SK-N-SH (cell line): ENCODE results near the gene PARP16. TPM values are rescaled to one million over a fixed set of nuclear protein-coding genes. Genes with fewer than 3 reads are reported as not detected.
A peak's percentile ranks its signal among the peaks of the same experiment; 100 is the strongest.

Experiments
- CTCF ChIA-PET: fragments of 300-600, 350-600 bp; formaldehyde crosslinking; extraction: SDS; loops from one replicate; lab custom pipeline; 2021; lab: Yijun Ruan, JAX
- POLR2A ChIA-PET: fragments of 350-600 bp; sonication (Branson Sonifier 250); formaldehyde crosslinking; extraction: SDS; loops from one replicate; lab custom pipeline; 2020; ENCODE audit warnings: antibody characterized with exemption, inconsistent platforms; lab: Yijun Ruan, JAX
- DNase-seq: peaks from one replicate; pipeline ENCODE4 v3.0.0; 2012
- H2AFZ ChIP-seq: fragments of 200-600 bp; sonication (generic); 2 replicates; pipeline ENCODE4 v1.8.1; 2016; ENCODE audit warnings: antibody characterized with exemption, mild to moderate bottlenecking, low read depth
- H3F3A ChIP-seq: fragments of 200-600 bp; sonication (generic); replicated peaks from 2 replicates; pipeline ENCODE3; 2016; ENCODE audit warnings: antibody characterized with exemption, mild to moderate bottlenecking; ENCODE audit not compliant: insufficient read depth
- H3K27ac ChIP-seq, 2 experiments: fragments of 200-500 bp in 1 of 2; fragments of 200-600 bp in 1 of 2; sonication (Bioruptor generic) in 1 of 2; sonication (generic), shearing (Covaris generic) in 1 of 2; 2 replicates each; pipeline versions ENCODE4 v1.5.1 to v1.6.1; 2014 to 2016; ENCODE audit warnings: low read depth in 2 of 2, inconsistent platforms in 1 of 2, low read length in 1 of 2, mild to moderate bottlenecking in 1 of 2, mixed read lengths in 1 of 2
- H3K27me3 ChIP-seq: fragments of 200-600 bp; sonication (generic), shearing (Covaris generic); 2 replicates; pipeline ENCODE4 v1.6.1; 2016; ENCODE audit warnings: mixed run types; ENCODE audit not compliant: insufficient read depth
- H3K36me3 ChIP-seq, 2 experiments: fragments of 200-500 bp in 1 of 2; fragments of 200-600 bp in 1 of 2; sonication (Bioruptor generic) in 1 of 2; sonication (generic) in 1 of 2; replicated peaks in 1 of 2; 2 replicates each; pipeline versions ENCODE3 to v1.5.1; 2014 to 2016; ENCODE audit warnings: low read length in 1 of 2, mild to moderate bottlenecking in 1 of 2; ENCODE audit not compliant: insufficient read depth in 2 of 2, control insufficient read depth in 1 of 2
- H3K4me1 ChIP-seq, 2 experiments: fragments of 200-500 bp in 1 of 2; fragments of 200-600 bp in 1 of 2; sonication (Bioruptor generic) in 1 of 2; sonication (generic), shearing (Covaris generic) in 1 of 2; 2 replicates each; pipeline versions ENCODE4 v1.5.1 to v1.6.1; 2014 to 2016; ENCODE audit warnings: low read depth in 1 of 2, low read length in 1 of 2, mixed run types in 1 of 2; ENCODE audit not compliant: insufficient read depth in 2 of 2, control insufficient read depth in 1 of 2
- H3K4me2 ChIP-seq: fragments of 200-600 bp; sonication (generic), shearing (Covaris generic); 2 replicates; pipeline ENCODE4 v1.6.1; 2017; ENCODE audit warnings: mixed run types
- H3K4me3 ChIP-seq, 2 experiments: fragments of 200-500 bp in 1 of 2; fragments of 200-600 bp in 1 of 2; sonication (Bioruptor generic) in 1 of 2; sonication (generic), shearing (Covaris generic) in 1 of 2; 2 replicates each; pipeline versions ENCODE4 v1.5.1 to v1.8.1; 2014 to 2016; ENCODE audit warnings: low read depth in 2 of 2, inconsistent platforms in 1 of 2, low read length in 1 of 2, mild to moderate bottlenecking in 1 of 2, mixed read lengths in 1 of 2, moderate library complexity in 1 of 2
- H3K79me2 ChIP-seq: fragments of 200-600 bp; sonication (generic); 2 replicates; pipeline ENCODE4 v1.8.1; 2017; ENCODE audit warnings: mild to moderate bottlenecking; ENCODE audit not compliant: insufficient read depth
- H3K9ac ChIP-seq: fragments of 200-600 bp; sonication (generic); 2 replicates; pipeline ENCODE4 v1.6.1; 2017; ENCODE audit warnings: mixed run types
- H3K9me2 ChIP-seq: fragments of 200-600 bp; sonication (generic); 2 replicates; pipeline ENCODE4 v1.6.1; 2017; ENCODE audit warnings: mixed run types
- H3K9me3 ChIP-seq: fragments of 200-600 bp; sonication (generic); 2 replicates; pipeline ENCODE4 v1.6.1; 2017; ENCODE audit warnings: mixed run types, mild to moderate bottlenecking, moderate library complexity
- H4K20me1 ChIP-seq: fragments of 200-600 bp; sonication (generic); 2 replicates; pipeline ENCODE4 v1.6.1; 2017; ENCODE audit warnings: mild to moderate bottlenecking, mixed run types; ENCODE audit not compliant: insufficient read depth
- EP300 ChIP-seq, 2 experiments: IDR thresholded peaks; 2 replicates each; pipeline versions ENCODE4 v1.4.0 to v1.6.1; 2012; ENCODE audit warnings: borderline replicate concordance in 1 of 2, low read depth in 1 of 2, low read length in 1 of 2
- RAD21 ChIP-seq: IDR thresholded peaks from 2 replicates; pipeline ENCODE4 v1.6.1; 2012; ENCODE audit warnings: mild to moderate bottlenecking, low read length
- RCOR1 ChIP-seq: fragments of 150-350 bp; IDR thresholded peaks from 2 replicates; pipeline ENCODE4 v1.6.1; 2017; ENCODE audit warnings: antibody characterized with exemption, low read length
- SMC3 ChIP-seq: IDR thresholded peaks from 2 replicates; pipeline ENCODE4 v1.6.1; 2012; ENCODE audit warnings: low read depth, low read length, improper control_type of control experiment
- TEAD4 ChIP-seq: IDR thresholded peaks from 2 replicates; pipeline ENCODE4 v1.4.0; 2012; ENCODE audit warnings: mild to moderate bottlenecking, borderline replicate concordance; ENCODE audit not compliant: insufficient read depth
- YY1 ChIP-seq: IDR thresholded peaks from 2 replicates; pipeline ENCODE4 v1.4.0; 2012; ENCODE audit warnings: low read depth, mild to moderate bottlenecking
- WGBS: methylation state at CpG from one replicate; pipeline ENCODE4 v1.1.6; 2017; ENCODE audit warnings: low lambda C conversion rate; 5-methylcytosine and 5-hydroxymethylcytosine counted together
- polyA plus RNA-seq, 3 experiments: library from polyadenylated mRNA; depleted of rRNA; stranded (reverse); fragments of >200 nt; gene quantifications; 2 replicates each; pipeline ENCODE4 v1.2.3, GENCODE V29; 2012
- TF ChIP-seq, protein P1 (sequence below): IDR thresholded peaks from 2 replicates; pipeline ENCODE4 v1.6.1; 2012; ENCODE audit warnings: mild to moderate bottlenecking, low read depth, low read length, moderate library complexity
- TF ChIP-seq, protein P2 (sequence below): IDR thresholded peaks from 2 replicates; pipeline ENCODE4 v1.4.0; 2012; ENCODE audit warnings: low read depth
- TF ChIP-seq, protein P3 (sequence below): fragments of 200-600 bp; sonication (generic); IDR thresholded peaks from 2 replicates; pipeline ENCODE4 v1.6.1; 2017; ENCODE audit warnings: antibody characterized with exemption, mild to moderate bottlenecking, moderate library complexity

Gene PARP16
- polyA plus RNA-seq, 1 of the 3 experiments (the other 2 are of a cell fraction) = 6.3 TPM

DNA sequence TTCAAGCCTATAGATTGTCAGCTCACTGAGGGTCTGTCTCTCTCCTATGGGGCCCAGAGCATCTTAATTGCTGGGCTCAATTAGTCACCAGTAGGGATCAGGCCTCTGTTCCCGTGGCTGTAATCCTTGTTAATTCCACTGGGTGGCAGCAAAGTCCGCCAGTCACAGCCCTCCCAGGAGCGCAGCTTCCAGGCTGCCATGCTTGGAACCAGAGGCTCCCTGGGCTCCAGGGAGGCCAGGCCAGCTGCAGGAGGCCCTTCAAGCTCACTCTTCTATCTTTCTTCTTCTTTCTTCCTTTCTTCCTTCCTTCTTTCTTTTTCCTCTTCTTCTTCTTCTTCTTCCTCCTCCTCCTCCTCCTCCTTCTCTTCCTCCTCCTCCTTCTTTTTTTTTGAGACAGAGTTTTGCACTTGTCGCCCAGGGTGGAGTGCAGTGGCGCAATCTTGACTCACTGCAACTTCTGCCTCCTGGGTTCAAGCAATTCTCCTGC, 32.2 kb upstream of the PARP16 start:
- no peak overlapping the region for H2AFZ ChIP-seq
- H3F3A ChIP-seq = peaks cover 4% of the 10 kb centered on the region
- no peak overlapping the region; a peak in 1 of 4 replicates for H3K4me3 ChIP-seq
- H3K9me2 ChIP-seq = no peaks in the 10 kb centered on the region
- WGBS = 42% methylated on average over 5 of the region's 5 CpGs
- TF ChIP-seq SMC3 = peak; percentile 100
- TF ChIP-seq, protein P1, sequence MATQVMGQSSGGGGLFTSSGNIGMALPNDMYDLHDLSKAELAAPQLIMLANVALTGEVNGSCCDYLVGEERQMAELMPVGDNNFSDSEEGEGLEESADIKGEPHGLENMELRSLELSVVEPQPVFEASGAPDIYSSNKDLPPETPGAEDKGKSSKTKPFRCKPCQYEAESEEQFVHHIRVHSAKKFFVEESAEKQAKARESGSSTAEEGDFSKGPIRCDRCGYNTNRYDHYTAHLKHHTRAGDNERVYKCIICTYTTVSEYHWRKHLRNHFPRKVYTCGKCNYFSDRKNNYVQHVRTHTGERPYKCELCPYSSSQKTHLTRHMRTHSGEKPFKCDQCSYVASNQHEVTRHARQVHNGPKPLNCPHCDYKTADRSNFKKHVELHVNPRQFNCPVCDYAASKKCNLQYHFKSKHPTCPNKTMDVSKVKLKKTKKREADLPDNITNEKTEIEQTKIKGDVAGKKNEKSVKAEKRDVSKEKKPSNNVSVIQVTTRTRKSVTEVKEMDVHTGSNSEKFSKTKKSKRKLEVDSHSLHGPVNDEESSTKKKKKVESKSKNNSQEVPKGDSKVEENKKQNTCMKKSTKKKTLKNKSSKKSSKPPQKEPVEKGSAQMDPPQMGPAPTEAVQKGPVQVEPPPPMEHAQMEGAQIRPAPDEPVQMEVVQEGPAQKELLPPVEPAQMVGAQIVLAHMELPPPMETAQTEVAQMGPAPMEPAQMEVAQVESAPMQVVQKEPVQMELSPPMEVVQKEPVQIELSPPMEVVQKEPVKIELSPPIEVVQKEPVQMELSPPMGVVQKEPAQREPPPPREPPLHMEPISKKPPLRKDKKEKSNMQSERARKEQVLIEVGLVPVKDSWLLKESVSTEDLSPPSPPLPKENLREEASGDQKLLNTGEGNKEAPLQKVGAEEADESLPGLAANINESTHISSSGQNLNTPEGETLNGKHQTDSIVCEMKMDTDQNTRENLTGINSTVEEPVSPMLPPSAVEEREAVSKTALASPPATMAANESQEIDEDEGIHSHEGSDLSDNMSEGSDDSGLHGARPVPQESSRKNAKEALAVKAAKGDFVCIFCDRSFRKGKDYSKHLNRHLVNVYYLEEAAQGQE = no peak
- peak; percentile 99 for TF ChIP-seq RAD21
- TF ChIP-seq EP300 (IDR thresholded peaks at IDR 0.05; ENCODE audit: borderline replicate concordance in 1 of 2, low read depth in 1 of 2, low read length in 1 of 2) = no peak
- no peak for TF ChIP-seq TEAD4
- TF ChIP-seq, protein P2, sequence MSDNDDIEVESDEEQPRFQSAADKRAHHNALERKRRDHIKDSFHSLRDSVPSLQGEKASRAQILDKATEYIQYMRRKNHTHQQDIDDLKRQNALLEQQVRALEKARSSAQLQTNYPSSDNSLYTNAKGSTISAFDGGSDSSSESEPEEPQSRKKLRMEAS = 0 out of 2 replicates have a peak, but pooled peaks have one; percentile 21
- 0 out of 2 replicates have a peak, but pooled peaks have one; percentile 35 for TF ChIP-seq YY1
- TF ChIP-seq, protein P3, sequence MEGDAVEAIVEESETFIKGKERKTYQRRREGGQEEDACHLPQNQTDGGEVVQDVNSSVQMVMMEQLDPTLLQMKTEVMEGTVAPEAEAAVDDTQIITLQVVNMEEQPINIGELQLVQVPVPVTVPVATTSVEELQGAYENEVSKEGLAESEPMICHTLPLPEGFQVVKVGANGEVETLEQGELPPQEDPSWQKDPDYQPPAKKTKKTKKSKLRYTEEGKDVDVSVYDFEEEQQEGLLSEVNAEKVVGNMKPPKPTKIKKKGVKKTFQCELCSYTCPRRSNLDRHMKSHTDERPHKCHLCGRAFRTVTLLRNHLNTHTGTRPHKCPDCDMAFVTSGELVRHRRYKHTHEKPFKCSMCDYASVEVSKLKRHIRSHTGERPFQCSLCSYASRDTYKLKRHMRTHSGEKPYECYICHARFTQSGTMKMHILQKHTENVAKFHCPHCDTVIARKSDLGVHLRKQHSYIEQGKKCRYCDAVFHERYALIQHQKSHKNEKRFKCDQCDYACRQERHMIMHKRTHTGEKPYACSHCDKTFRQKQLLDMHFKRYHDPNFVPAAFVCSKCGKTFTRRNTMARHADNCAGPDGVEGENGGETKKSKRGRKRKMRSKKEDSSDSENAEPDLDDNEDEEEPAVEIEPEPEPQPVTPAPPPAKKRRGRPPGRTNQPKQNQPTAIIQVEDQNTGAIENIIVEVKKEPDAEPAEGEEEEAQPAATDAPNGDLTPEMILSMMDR = peak; percentile 86
- TF ChIP-seq RCOR1 = peak; percentile 33; the same call in 1 of the 2 replicates
- TF ChIP-seq, all 33 proteins: peak for 6
- H4K20me1 ChIP-seq = no peaks in the 10 kb centered on the region
- H3K36me3 ChIP-seq = no peaks in the 10 kb centered on the region
- no peaks in the 10 kb centered on the region for H3K9me3 ChIP-seq
- H3K4me1 ChIP-seq = peaks cover 0 to 7% of the 10 kb centered on the region in 2 experiments; a peak in 1 of 4 replicates
- peak; percentile 86 for DNase-seq
- no peak overlapping the region for H3K9ac ChIP-seq
- no peak overlapping the region for H3K4me2 ChIP-seq
- H3K27ac ChIP-seq = no peak overlapping the region
- no peaks in the 10 kb centered on the region for H3K79me2 ChIP-seq
- POLR2A ChIA-PET = interaction anchor here (1.0 kb wide), 1 partner anchor 14 kb away, joined by 5 read pairs; the partner anchor contains the start of gene RNU5B-1
- H3K27me3 ChIP-seq = peaks cover 12% of the 10 kb centered on the region; the same call in 1 of the 2 replicates
- CTCF ChIA-PET = interaction anchor here (0.6 to 21.5 kb wide), 26 partner anchors 8 to 673 kb away, joined by 3 to 969 read pairs (median 4); partner anchors contain the start of genes IGDCC3 and IGDCC4
